Panc1 (cell line): ENCODE measurements around the gene MINDY4B.

Source experiments
- POLR2AphosphoS5 ChIP-seq: IDR thresholded peaks from 2 replicates; pipeline ENCODE4 v1.6.1; 2012; ENCODE audit warnings: mild to moderate bottlenecking, low read depth, low read length, moderate library complexity
- REST ChIP-seq, 2 experiments: IDR thresholded peaks; 2 replicates each; pipeline ENCODE4 v1.6.1; 2011 to 2012; ENCODE audit warnings: low read depth in 2 of 2, control low read depth in 1 of 2, low read length in 1 of 2, mild to moderate bottlenecking in 1 of 2, moderate library complexity in 1 of 2; ENCODE audit not compliant: insufficient read depth in 1 of 2
- SIN3A ChIP-seq: IDR thresholded peaks from 2 replicates; pipeline ENCODE4 v1.6.1; 2012; ENCODE audit warnings: low read depth, mild to moderate bottlenecking, low read length, moderate library complexity, borderline replicate concordance; ENCODE audit not compliant: insufficient read depth
- TF ChIP-seq, protein P1 (sequence below): fragments of 450-650 bp; IDR thresholded peaks from 2 replicates; pipeline ENCODE4 v1.5.1; 2017; ENCODE audit warnings: mild to moderate bottlenecking

DNA sequence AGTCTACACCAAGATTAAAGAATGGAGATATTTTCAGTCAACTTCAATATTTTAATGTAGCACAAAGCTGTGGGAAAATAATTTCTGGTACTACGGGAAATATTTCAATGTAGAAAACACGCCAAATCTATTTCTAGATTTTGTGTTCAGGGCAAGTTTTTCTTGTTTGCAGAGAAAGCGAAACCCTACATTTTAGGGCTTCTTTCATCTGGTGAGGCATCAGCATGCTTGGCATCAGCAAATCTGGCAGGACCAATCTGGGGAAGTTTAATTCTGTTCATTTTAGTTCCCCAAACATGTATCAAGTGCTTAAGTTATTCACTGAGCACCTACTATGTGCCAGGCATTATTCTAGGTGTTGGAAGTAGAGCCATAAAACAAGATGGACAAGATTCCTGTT lies 37.0 kb upstream of the MINDY4B start:
- TF ChIP-seq, protein P1, sequence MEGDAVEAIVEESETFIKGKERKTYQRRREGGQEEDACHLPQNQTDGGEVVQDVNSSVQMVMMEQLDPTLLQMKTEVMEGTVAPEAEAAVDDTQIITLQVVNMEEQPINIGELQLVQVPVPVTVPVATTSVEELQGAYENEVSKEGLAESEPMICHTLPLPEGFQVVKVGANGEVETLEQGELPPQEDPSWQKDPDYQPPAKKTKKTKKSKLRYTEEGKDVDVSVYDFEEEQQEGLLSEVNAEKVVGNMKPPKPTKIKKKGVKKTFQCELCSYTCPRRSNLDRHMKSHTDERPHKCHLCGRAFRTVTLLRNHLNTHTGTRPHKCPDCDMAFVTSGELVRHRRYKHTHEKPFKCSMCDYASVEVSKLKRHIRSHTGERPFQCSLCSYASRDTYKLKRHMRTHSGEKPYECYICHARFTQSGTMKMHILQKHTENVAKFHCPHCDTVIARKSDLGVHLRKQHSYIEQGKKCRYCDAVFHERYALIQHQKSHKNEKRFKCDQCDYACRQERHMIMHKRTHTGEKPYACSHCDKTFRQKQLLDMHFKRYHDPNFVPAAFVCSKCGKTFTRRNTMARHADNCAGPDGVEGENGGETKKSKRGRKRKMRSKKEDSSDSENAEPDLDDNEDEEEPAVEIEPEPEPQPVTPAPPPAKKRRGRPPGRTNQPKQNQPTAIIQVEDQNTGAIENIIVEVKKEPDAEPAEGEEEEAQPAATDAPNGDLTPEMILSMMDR: no peak
- no peak for TF ChIP-seq SIN3A
- no peak for TF ChIP-seq POLR2AphosphoS5
- TF ChIP-seq REST (IDR thresholded peaks at IDR 0.05; ENCODE audit: insufficient read depth in 1 of 2, low read depth in 2 of 2, low read length in 1 of 2): no peak
